ENCODE data around the gene PPP1R12B.

PPP1R12B gene

GRCh38 chr1:202348509-202349205, at the start of gene PPP1R12B:
PPP1R12B (plus strand) TSS chr1:202348699; CDS start chr1:202348852, 153 bp downstream.
- peak; percentile 95 for DNase-seq

GRCh38 chr1:202302166-202302565, 46.3 kb upstream of the PPP1R12B start:
- no peak for DNase-seq

GRCh38 chr1:202304375-202304774, 44.1 kb upstream of the PPP1R12B start:
- DNase-seq, result no peak

GRCh38 chr1:202305168-202305567, 43.3 kb upstream of the PPP1R12B start:
- DNase-seq, result no peak

GRCh38 chr1:202306535-202307345, 41.8 kb upstream of the PPP1R12B start:
- DNase-seq, result no peak

GRCh38 chr1:202310071-202310725, 38.3 kb upstream of the PPP1R12B start:
- no peak for DNase-seq

GRCh38 chr1:202310746-202311145, 37.8 kb upstream of the PPP1R12B start:
- no peak for DNase-seq

GRCh38 chr1:202311875-202312635, 36.4 kb upstream of the PPP1R12B start:
- peak; percentile 30 for DNase-seq

GRCh38 chr1:202315576-202316168, 32.8 kb upstream of the PPP1R12B start:
- no peak for DNase-seq

- DNase-seq, result no peak
Measured at GRCh38 chr1:202316186-202316585, 32.3 kb upstream of the PPP1R12B start.

- DNase-seq, result no peak
Measured at GRCh38 chr1:202317941-202318925, 30.3 kb upstream of the PPP1R12B start.

GRCh38 chr1:202319381-202320080, 29.0 kb upstream of the PPP1R12B start:
- DNase-seq, result no peak

GRCh38 chr1:202320081-202320405, 28.5 kb upstream of the PPP1R12B start:
- no peak for DNase-seq

GRCh38 chr1:202323731-202324130, 24.8 kb upstream of the PPP1R12B start:
- no peak for DNase-seq

GRCh38 chr1:202324646-202325045, 23.9 kb upstream of the PPP1R12B start:
- no peak for DNase-seq

- DNase-seq, result no peak
Measured at GRCh38 chr1:202329891-202330290, 18.6 kb upstream of the PPP1R12B start.

GRCh38 chr1:202333861-202334260, 14.6 kb upstream of the PPP1R12B start:
- DNase-seq, result no peak

- DNase-seq, result no peak
Measured at GRCh38 chr1:202343652-202344349, 4.7 kb upstream of the PPP1R12B start.

GRCh38 chr1:202348005-202348508, 442 bp upstream of the PPP1R12B start:
- DNase-seq, result no peak

Data from NCI-H524 treated with DMSO at 0.1 percent for 48 hours (cell line).